ENCODE measurements around the gene LDB2.

Gene LDB2

DNA sequence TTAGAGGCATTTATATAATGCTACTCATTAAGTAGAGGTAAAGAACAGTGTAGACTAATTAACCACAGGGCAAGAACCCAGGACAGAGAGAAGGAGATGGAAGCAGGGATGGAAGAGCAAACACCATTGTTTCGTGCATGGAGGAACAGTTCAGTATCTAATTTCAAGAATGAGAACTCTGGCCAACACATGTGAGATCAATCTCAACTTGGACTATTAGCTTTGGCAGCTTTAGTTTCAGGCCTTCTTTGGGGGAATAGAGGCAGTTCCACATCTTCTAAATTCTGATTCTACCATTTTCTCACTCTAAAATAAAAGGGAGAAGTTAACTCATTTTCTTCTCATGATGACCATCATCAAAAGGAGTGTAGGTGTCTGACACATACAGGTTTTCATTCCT, 207.0 kb downstream of the LDB2 start:
- no peak for DNase-seq (ENCODE audit: low spot score)
- no peak for TF ChIP-seq CTCF (IDR thresholded peaks at IDR 0.05; ENCODE audit: extremely low read depth, missing control alignments)

DNA sequence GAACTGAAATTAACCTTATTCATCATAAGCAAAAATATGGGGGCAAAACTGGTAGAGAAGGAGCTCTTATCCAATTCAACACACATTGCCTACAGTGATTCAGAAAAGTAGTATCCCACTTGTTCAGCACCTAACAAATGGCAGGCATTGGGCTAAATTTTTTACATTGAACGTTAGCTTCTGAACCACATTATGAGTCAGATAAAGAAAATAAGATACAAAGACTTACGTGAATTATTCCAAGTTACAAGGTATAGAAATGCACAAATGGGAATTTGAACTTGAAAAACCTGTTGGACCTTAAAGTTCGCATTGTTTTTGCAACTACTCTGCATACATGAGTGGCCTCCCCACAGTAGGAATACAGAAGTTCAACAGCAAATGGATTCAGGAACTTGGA, 210.6 kb downstream of the LDB2 start:
- no peak for TF ChIP-seq CTCF (IDR thresholded peaks at IDR 0.05; ENCODE audit: extremely low read depth, missing control alignments)
- DNase-seq (ENCODE audit: low spot score) = no peak

GRCh38 chr4:16687011-16687410, 211.4 kb downstream of the LDB2 start:
- no peak for DNase-seq (ENCODE audit: low spot score)
- no peak for TF ChIP-seq CTCF (IDR thresholded peaks at IDR 0.05; ENCODE audit: extremely low read depth, missing control alignments)

- no peak for TF ChIP-seq CTCF (IDR thresholded peaks at IDR 0.05; ENCODE audit: extremely low read depth, missing control alignments)
- DNase-seq (ENCODE audit: low spot score) = no peak
Measured at GRCh38 chr4:16686195-16686594, 212.2 kb downstream of the LDB2 start.

DNA sequence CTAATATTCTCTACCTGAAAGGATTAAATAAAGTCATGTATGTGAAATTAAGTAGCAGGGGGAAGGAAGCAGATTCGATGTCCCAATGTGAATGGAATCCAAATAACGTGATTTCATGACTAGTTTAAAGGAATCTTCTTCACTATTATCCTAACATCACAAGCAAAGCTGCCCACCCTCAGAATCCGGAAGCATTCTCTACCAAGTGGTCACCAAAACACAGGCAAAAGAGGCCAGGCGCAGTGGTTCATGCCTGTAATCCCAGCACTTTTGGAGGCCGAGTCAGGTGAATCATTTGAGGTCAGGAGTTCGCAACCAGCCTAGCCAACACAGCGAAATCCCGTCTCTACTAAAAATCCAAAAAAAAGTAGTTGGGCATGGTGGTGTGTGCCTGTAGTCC, 212.9 kb downstream of the LDB2 start:
- no peak for DNase-seq (ENCODE audit: low spot score)
- no peak for TF ChIP-seq CTCF (IDR thresholded peaks at IDR 0.05; ENCODE audit: extremely low read depth, missing control alignments)

GRCh38 chr4:16684935-16685334, 213.5 kb downstream of the LDB2 start:
- no peak for TF ChIP-seq CTCF (IDR thresholded peaks at IDR 0.05; ENCODE audit: extremely low read depth, missing control alignments)
- DNase-seq (ENCODE audit: low spot score) = no peak

GRCh38 chr4:16684097-16684496, 214.3 kb downstream of the LDB2 start:
- no peak for TF ChIP-seq CTCF (IDR thresholded peaks at IDR 0.05; ENCODE audit: extremely low read depth, missing control alignments)
- no peak for DNase-seq (ENCODE audit: low spot score)

All from GM20000 (cell line).